ENCODE data around the gene MUC6. TPM values are rescaled to one million over a fixed set of nuclear protein-coding genes. Genes with fewer than 3 reads are reported as not detected.

Gene MUC6
- total RNA-seq, 5 donors from 2014 or later (not counting 1 experiment from before 2014, with no cell fraction given) = 0.09 to 0.30 (median 0.23) TPM; not detected in 2

DNA sequence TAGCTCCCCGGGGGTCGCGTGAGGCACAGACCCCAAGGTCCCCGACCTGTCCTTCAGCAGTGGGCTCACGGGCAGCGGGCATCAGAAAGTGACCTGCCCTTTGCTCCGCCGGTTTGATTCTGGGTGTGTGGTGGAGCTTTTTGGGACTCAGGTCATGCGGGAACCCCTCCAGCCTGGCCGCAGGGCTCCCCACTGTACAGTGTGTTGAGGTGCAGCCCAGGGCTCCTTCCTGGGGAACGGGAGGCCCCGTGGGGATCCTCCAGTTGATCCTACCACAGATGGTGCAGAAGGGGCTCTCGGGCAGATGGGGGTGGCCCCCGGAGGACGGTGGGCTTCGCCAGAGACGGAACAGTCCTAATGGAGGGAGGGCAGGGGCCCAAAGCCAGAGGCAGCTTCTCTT lies 24.2 kb downstream of the MUC6 start:
- Mint-ChIP-seq H3K4me1 (peaks cover 9 to 16% (median 14%) of the 10 kb centered on the region in 3 donors), H3K4me3 (no peak overlapping the region), H3K27me3 (no peaks in the 10 kb centered on the region), H3K9me3 (peaks cover 0 to 2% (median 0%) of the 10 kb centered on the region in 3 donors), H3K27ac (no peak overlapping the region), H3K36me3 (peaks cover 26% of the 10 kb centered on the region)
- DNase-seq (no peak), ATAC-seq (replicated peaks in 1 of 4) (no peak)
- POLR2A ChIA-PET = no interaction called here
- Histone ChIP-seq H3K9me3 (no peaks in the 10 kb centered on the region), H3K4me3 (ENCODE audit: control insufficient read depth in 1 of 2, extremely low read depth in 1 of 2, low read length in 1 of 2) (no peak overlapping the region), H3K36me3 (ENCODE audit: control insufficient read depth in 2 of 2, extremely low read depth in 1 of 2, insufficient read depth in 1 of 2, low read length in 1 of 2) (peaks cover 26 to 44% of the 10 kb centered on the region in 2 donors), H3K4me1 (ENCODE audit: control insufficient read depth in 1 of 2, extremely low read depth in 1 of 2, insufficient read depth in 2 of 2, low read length in 2 of 2) (peaks cover 0 to 10% of the 10 kb centered on the region in 2 experiments), H3K27me3 (replicated peaks in 1 of 2; ENCODE audit: control insufficient read depth in 2 of 2, extremely low read depth in 1 of 2, insufficient read depth in 2 of 2, low read length in 1 of 2) (no peaks in the 10 kb centered on the region), H3K27ac (ENCODE audit: low read length) (no peak overlapping the region)
- WGBS (ENCODE audit: insufficient coverage) = 94% methylated on average over 9 of the region's 17 CpGs
- CTCF ChIA-PET = no interaction called here

DNA sequence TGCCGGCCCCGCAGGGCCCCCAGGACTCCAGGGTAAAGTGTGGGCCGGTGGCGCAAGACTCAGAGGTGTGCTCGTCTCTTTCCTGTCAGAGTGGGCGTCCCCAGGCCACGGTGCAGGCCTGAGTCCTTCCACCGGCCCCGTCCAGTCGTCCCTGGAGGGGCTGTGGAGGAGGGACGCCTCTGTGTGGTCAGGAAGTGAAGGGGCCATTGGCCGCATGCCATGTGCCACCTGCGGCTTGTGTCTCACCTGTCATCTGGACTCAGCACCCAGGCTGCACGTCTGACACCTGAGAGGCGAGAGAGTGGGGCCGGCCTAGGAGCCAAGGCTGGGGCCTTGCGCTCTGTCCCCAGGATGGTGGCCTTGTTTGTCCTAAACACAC lies 25.2 kb downstream of the MUC6 start:
- H3K4me1 ChIP-seq (ENCODE audit: control insufficient read depth in 1 of 2, extremely low read depth in 1 of 2, insufficient read depth in 2 of 2, low read length in 2 of 2) = no peaks in the 10 kb centered on the region
- 96% methylated on average over 12 of the region's 17 CpGs for WGBS (ENCODE audit: insufficient coverage)
- H3K36me3 ChIP-seq (ENCODE audit: control insufficient read depth in 2 of 2, extremely low read depth in 1 of 2, insufficient read depth in 1 of 2, low read length in 1 of 2) = peaks cover 26 to 53% of the 10 kb centered on the region in 2 donors
- no peaks in the 10 kb centered on the region for H3K9me3 ChIP-seq
- H3K36me3 Mint-ChIP-seq = peaks cover 24% of the 10 kb centered on the region
- DNase-seq = no peak
- H3K4me1 Mint-ChIP-seq = peaks cover 0 to 7% (median 4%) of the 10 kb centered on the region in 3 donors
- no peak overlapping the region for H3K4me3 Mint-ChIP-seq
- no peaks in the 10 kb centered on the region for H3K27me3 ChIP-seq (replicated peaks in 1 of 2; ENCODE audit: control insufficient read depth in 2 of 2, extremely low read depth in 1 of 2, insufficient read depth in 2 of 2, low read length in 1 of 2)
- no peaks in the 10 kb centered on the region for H3K27me3 Mint-ChIP-seq
- ATAC-seq (replicated peaks in 1 of 4) = no peak
- POLR2A ChIA-PET = no interaction called here
- H3K27ac ChIP-seq (ENCODE audit: low read length) = no peak overlapping the region
- no peak overlapping the region for H3K27ac Mint-ChIP-seq
- no peak overlapping the region for H3K4me3 ChIP-seq (ENCODE audit: control insufficient read depth in 1 of 2, extremely low read depth in 1 of 2, low read length in 1 of 2)
- no peaks in the 10 kb centered on the region for H3K9me3 Mint-ChIP-seq
- CTCF ChIA-PET = no interaction called here

DNA sequence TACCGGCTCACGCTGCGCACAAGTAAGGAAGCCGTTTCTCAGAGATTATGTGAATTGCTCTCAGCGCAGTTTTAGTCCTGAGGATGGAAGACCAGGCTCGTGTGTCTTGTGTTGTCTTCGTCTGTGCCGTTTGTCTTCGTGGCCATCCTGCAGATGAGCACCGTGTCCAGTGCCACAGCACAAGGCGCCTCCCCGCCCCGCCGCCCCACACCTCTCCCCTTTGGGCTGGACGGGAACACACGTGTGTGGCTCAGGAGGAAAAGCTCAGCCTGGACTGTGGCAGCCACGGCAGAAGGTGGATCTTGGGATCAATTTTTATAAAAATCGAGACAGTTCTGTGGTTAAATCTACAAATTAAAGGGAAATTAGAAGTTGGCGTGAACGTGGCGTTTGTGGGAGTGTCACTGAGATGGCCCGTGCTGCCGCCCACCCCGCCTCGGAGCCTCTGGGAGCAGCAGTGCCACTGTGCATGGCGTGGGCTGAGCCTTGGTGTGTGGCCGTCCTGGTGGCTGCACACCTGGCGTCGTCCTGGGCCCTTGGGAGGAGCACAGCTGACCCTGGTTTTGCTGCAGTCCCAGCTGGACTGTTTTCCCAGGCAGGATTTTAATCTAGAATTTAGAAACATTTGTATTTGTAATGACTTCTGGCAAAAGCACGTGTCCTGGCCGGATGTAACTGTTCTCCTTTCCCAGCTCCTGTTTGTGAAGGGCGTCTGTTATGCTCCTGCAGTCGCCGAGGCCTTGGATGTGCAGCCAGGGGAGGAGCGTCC lies 25.8 kb downstream of the MUC6 start:
- no peak overlapping the region for H3K4me3 ChIP-seq (ENCODE audit: control insufficient read depth in 1 of 2, extremely low read depth in 1 of 2, low read length in 1 of 2)
- Mint-ChIP-seq H3K27me3 (no peaks in the 10 kb centered on the region), H3K9me3 (no peaks in the 10 kb centered on the region), H3K27ac (no peak overlapping the region), H3K4me3 (no peak overlapping the region), H3K4me1 (peaks cover 0 to under 1% (median 0%) of the 10 kb centered on the region in 3 donors), H3K36me3 (peaks cover 28% of the 10 kb centered on the region)
- DNase-seq (no peak), ATAC-seq (replicated peaks in 1 of 4) (no peak)
- peaks cover 26 to 56% of the 10 kb centered on the region in 2 donors for H3K36me3 ChIP-seq (ENCODE audit: control insufficient read depth in 2 of 2, extremely low read depth in 1 of 2, insufficient read depth in 1 of 2, low read length in 1 of 2)
- CTCF ChIA-PET = no interaction called here
- POLR2A ChIA-PET = no interaction called here
- H3K27me3 ChIP-seq (replicated peaks in 1 of 2; ENCODE audit: control insufficient read depth in 2 of 2, extremely low read depth in 1 of 2, insufficient read depth in 2 of 2, low read length in 1 of 2) = no peaks in the 10 kb centered on the region
- 92% methylated on average over 33 of the region's 35 CpGs for WGBS (ENCODE audit: insufficient coverage)
- H3K9me3 ChIP-seq = no peaks in the 10 kb centered on the region
- no peak overlapping the region for H3K27ac ChIP-seq (ENCODE audit: low read length)
- no peaks in the 10 kb centered on the region for H3K4me1 ChIP-seq (ENCODE audit: control insufficient read depth in 1 of 2, extremely low read depth in 1 of 2, insufficient read depth in 2 of 2, low read length in 2 of 2)

DNA sequence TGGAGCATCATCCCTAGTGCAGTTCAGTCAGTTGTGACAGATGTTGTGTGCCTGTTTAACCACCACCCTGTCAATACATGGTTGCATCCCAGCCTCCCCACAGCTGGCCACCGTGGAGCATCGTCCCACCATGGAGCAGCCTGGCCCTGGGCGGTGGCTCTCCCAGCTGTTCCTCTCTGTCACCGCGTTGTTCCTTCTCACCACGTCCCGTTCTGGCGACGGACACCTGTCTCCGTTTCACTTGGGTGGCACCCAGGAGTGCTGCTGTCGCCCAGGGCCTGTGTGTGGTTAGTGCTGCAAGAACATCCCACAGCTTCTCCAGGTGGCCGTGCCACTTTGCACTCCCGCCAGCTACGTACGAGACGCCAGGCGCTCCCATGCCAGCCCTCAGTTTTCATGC lies 26.5 kb downstream of the MUC6 start:
- no peak overlapping the region for H3K27ac Mint-ChIP-seq
- DNase-seq = no peak
- ChIA-PET POLR2A (no interaction called here), CTCF (no interaction called here)
- H3K27me3 ChIP-seq (replicated peaks in 1 of 2; ENCODE audit: control insufficient read depth in 2 of 2, extremely low read depth in 1 of 2, insufficient read depth in 2 of 2, low read length in 1 of 2) = no peaks in the 10 kb centered on the region
- ATAC-seq (replicated peaks in 1 of 4) = no peak
- H3K36me3 Mint-ChIP-seq = peaks cover 34% of the 10 kb centered on the region
- H3K4me3 ChIP-seq (ENCODE audit: control insufficient read depth in 1 of 2, extremely low read depth in 1 of 2, low read length in 1 of 2) = no peak overlapping the region
- H3K4me1 Mint-ChIP-seq = no peaks in the 10 kb centered on the region
- no peaks in the 10 kb centered on the region for H3K9me3 Mint-ChIP-seq
- no peaks in the 10 kb centered on the region for H3K4me1 ChIP-seq (ENCODE audit: control insufficient read depth in 1 of 2, extremely low read depth in 1 of 2, insufficient read depth in 2 of 2, low read length in 2 of 2)
- no peak overlapping the region for H3K27ac ChIP-seq (ENCODE audit: low read length)
- 97% methylated on average over 17 of the region's 17 CpGs for WGBS (ENCODE audit: insufficient coverage)
- no peaks in the 10 kb centered on the region for H3K9me3 ChIP-seq
- peaks cover 28 to 59% of the 10 kb centered on the region in 2 donors for H3K36me3 ChIP-seq (ENCODE audit: control insufficient read depth in 2 of 2, extremely low read depth in 1 of 2, insufficient read depth in 1 of 2, low read length in 1 of 2)
- no peak overlapping the region for H3K4me3 Mint-ChIP-seq
- no peaks in the 10 kb centered on the region for H3K27me3 Mint-ChIP-seq

DNA sequence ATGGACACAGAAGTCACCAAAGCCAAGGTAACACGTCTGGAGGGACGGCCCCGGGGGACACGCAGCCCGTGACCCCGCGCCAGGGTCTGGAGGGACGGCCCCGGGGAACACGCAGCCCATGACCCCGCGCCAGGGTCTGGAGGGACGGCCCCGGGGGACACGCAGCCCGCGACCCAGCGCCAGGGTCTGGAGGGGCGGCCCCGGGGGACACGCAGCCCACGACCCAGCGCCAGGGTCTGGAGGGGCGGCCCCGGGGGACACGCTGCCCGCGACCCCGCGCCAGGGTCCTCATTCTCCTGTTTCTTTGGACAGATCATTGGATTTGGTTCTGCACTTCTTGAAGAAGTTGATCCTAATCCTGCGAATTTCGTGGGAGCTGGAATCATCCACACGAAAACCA lies 27.1 kb downstream of the MUC6 start:
- POLR2A ChIA-PET = no interaction called here
- Mint-ChIP-seq H3K27me3 (no peaks in the 10 kb centered on the region), H3K27ac (no peak overlapping the region), H3K9me3 (no peaks in the 10 kb centered on the region), H3K4me1 (no peaks in the 10 kb centered on the region), H3K4me3 (no peak overlapping the region), H3K36me3 (peaks cover 40% of the 10 kb centered on the region)
- Histone ChIP-seq H3K4me3 (ENCODE audit: control insufficient read depth in 1 of 2, extremely low read depth in 1 of 2, low read length in 1 of 2) (no peak overlapping the region), H3K36me3 (ENCODE audit: control insufficient read depth in 2 of 2, extremely low read depth in 1 of 2, insufficient read depth in 1 of 2, low read length in 1 of 2) (peaks cover 34 to 65% of the 10 kb centered on the region in 2 donors), H3K27me3 (replicated peaks in 1 of 2; ENCODE audit: control insufficient read depth in 2 of 2, extremely low read depth in 1 of 2, insufficient read depth in 2 of 2, low read length in 1 of 2) (no peaks in the 10 kb centered on the region), H3K27ac (ENCODE audit: low read length) (no peak overlapping the region), H3K4me1 (ENCODE audit: control insufficient read depth in 1 of 2, extremely low read depth in 1 of 2, insufficient read depth in 2 of 2, low read length in 2 of 2) (no peaks in the 10 kb centered on the region), H3K9me3 (no peaks in the 10 kb centered on the region)
- 90% methylated on average over 29 of the region's 33 CpGs for WGBS (ENCODE audit: insufficient coverage)
- ATAC-seq (replicated peaks in 1 of 4) (no peak), DNase-seq (no peak)
- CTCF ChIA-PET = no interaction called here

DNA sequence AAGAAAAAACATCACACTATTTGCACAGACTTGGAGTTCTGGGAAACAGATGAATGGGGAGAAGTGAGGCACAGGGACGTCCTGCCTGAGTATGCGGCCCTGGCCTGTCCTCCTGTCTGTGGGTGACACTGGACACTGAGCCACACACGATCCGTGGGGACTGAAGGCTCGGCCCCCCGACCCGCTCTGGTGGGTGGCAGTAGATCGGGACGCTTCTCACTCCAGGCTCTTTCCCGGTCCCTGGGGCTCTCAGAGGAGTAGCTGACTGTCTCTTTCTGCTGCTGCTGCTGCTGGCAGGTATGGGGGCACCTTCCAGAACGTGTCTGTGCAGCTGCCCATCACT lies 27.7 kb downstream of the MUC6 start:
- CTCF ChIA-PET = no interaction called here
- 98% methylated on average over 7 of the region's 11 CpGs for WGBS (ENCODE audit: insufficient coverage)
- Mint-ChIP-seq H3K9me3 (no peaks in the 10 kb centered on the region), H3K4me1 (no peaks in the 10 kb centered on the region), H3K4me3 (no peak overlapping the region), H3K27me3 (no peaks in the 10 kb centered on the region), H3K36me3 (peaks cover 41% of the 10 kb centered on the region), H3K27ac (no peak overlapping the region)
- Histone ChIP-seq H3K27ac (ENCODE audit: low read length) (no peak overlapping the region), H3K9me3 (no peaks in the 10 kb centered on the region), H3K27me3 (replicated peaks in 1 of 2; ENCODE audit: control insufficient read depth in 2 of 2, extremely low read depth in 1 of 2, insufficient read depth in 2 of 2, low read length in 1 of 2) (no peaks in the 10 kb centered on the region), H3K4me3 (ENCODE audit: control insufficient read depth in 1 of 2, extremely low read depth in 1 of 2, low read length in 1 of 2) (no peak overlapping the region), H3K36me3 (ENCODE audit: control insufficient read depth in 2 of 2, extremely low read depth in 1 of 2, insufficient read depth in 1 of 2, low read length in 1 of 2) (peaks cover 34 to 67% of the 10 kb centered on the region in 2 donors), H3K4me1 (ENCODE audit: control insufficient read depth in 1 of 2, extremely low read depth in 1 of 2, insufficient read depth in 2 of 2, low read length in 2 of 2) (no peaks in the 10 kb centered on the region)
- ATAC-seq (replicated peaks in 1 of 4) (no peak), DNase-seq (no peak)
- POLR2A ChIA-PET = no interaction called here
